H1 (cell line): ENCODE results near the gene NFASC. TPM values are rescaled to one million over a fixed set of nuclear protein-coding genes. Genes with fewer than 3 reads are reported as not detected.

Source experiments
- CTCF ChIA-PET: fragments of 300-600 bp; sonication (Branson Sonifier 250); formaldehyde crosslinking; loops from one replicate; lab custom pipeline; 2021; ENCODE audit not compliant: partially characterized antibody; lab: Charles Lee
- POLR2A ChIA-PET: fragments of 300-600 bp; sonication (Branson Sonifier 250); formaldehyde crosslinking; loops from one replicate; lab custom pipeline; 2021; ENCODE audit warnings: inconsistent platforms; ENCODE audit not compliant: partially characterized antibody; lab: Charles Lee
- DNase-seq, 2 experiments: peaks; one replicate each; pipeline versions ENCODE4 v3.0.0 to v3.0.0-alpha.2; 2010 to 2022; ENCODE audit warnings: low spot score in 2 of 2, low read depth in 1 of 2, mixed read lengths in 1 of 2
- FAIRE-seq: peaks from 2 replicates; lab custom pipeline; 2011; peaks lifted over from hg19 to GRCh38; lab: Jason Lieb, UNC
- H2AFZ ChIP-seq: 2 replicates; pipeline ENCODE4 v1.8.1; 2012; ENCODE audit warnings: low read length, inconsistent platforms
- H2AK5ac ChIP-seq: 2 replicates; pipeline ENCODE4 v1.6.1; 2013; ENCODE audit warnings: low read depth, low read length
- H2BK120ac ChIP-seq: replicated peaks from 2 replicates; pipeline ENCODE3; 2013; ENCODE audit warnings: low read depth, low read length, inconsistent platforms
- H2BK12ac ChIP-seq: 2 replicates; pipeline ENCODE4 v1.6.1; 2013; ENCODE audit warnings: low read depth, low read length
- H2BK15ac ChIP-seq: 2 replicates; pipeline ENCODE4 v1.6.1; 2013; ENCODE audit warnings: low read length
- H2BK20ac ChIP-seq: 2 replicates; pipeline ENCODE4 v1.6.1; 2013; ENCODE audit warnings: low read length
- H2BK5ac ChIP-seq: 2 replicates; pipeline ENCODE4 v1.6.1; 2013; ENCODE audit warnings: low read depth, low read length
- H3K14ac ChIP-seq: 2 replicates; pipeline ENCODE4 v1.6.1; 2013; ENCODE audit warnings: inconsistent platforms; ENCODE audit not compliant: insufficient read length
- H3K18ac ChIP-seq: 2 replicates; pipeline ENCODE4 v1.6.1; 2013; ENCODE audit warnings: low read length; ENCODE audit errors: extremely low read depth
- H3K23ac ChIP-seq: 2 replicates; pipeline ENCODE4 v1.6.1; 2013; ENCODE audit warnings: inconsistent platforms; ENCODE audit not compliant: insufficient read length
- H3K23me2 ChIP-seq: 2 replicates; pipeline ENCODE4 v1.6.1; 2013; ENCODE audit warnings: low read depth, low read length
- H3K27ac ChIP-seq: 2 replicates; pipeline ENCODE4 v1.6.1; 2011; ENCODE audit warnings: low read depth, low read length, inconsistent platforms
- H3K27me3 ChIP-seq, 4 experiments: replicated peaks in 1 of 4; 1 replicate in 1 of 4; 2 replicates in 3 of 4; pipeline versions ENCODE4 v1.6.1 to v1.8.1; 2011 to 2013; ENCODE audit warnings: low read length in 3 of 4, mild to moderate bottlenecking in 3 of 4, inconsistent platforms in 2 of 4, mixed read lengths in 2 of 4, moderate library complexity in 1 of 4; ENCODE audit not compliant: control insufficient read depth in 3 of 4, insufficient read depth in 3 of 4; ENCODE audit errors: extremely low read depth in 1 of 4
- H3K36me3 ChIP-seq, 4 experiments: 2 replicates each; pipeline versions ENCODE4 v1.6.1 to v1.8.1; 2011 to 2013; ENCODE audit warnings: mild to moderate bottlenecking in 4 of 4, low read length in 3 of 4, moderate library complexity in 2 of 4, control low read depth in 1 of 4, inconsistent platforms in 1 of 4; ENCODE audit not compliant: insufficient read depth in 4 of 4, control insufficient read depth in 2 of 4
- H3K4ac ChIP-seq: replicated peaks from 2 replicates; pipeline ENCODE3; 2013; ENCODE audit warnings: low read length, low read depth, mixed read lengths, inconsistent platforms; ENCODE audit not compliant: insufficient read length
- H3K4me1 ChIP-seq, 4 experiments: replicated peaks in 1 of 4; 1 replicate in 1 of 4; 2 replicates in 3 of 4; pipeline versions ENCODE4 v1.6.1 to v1.8.1; 2011 to 2013; ENCODE audit warnings: low read length in 3 of 4, inconsistent platforms in 2 of 4, mixed read lengths in 1 of 4; ENCODE audit not compliant: insufficient read depth in 4 of 4, control insufficient read depth in 3 of 4
- H3K4me2 ChIP-seq, 2 experiments: 2 replicates each; pipeline versions ENCODE4 v1.6.1 to v1.8.1; 2011 to 2013; ENCODE audit warnings: low read depth in 2 of 2, low read length in 2 of 2, control low read depth in 1 of 2, inconsistent platforms in 1 of 2, mild to moderate bottlenecking in 1 of 2; ENCODE audit not compliant: insufficient read depth in 1 of 2
- H3K4me3 ChIP-seq, 4 experiments: fragments of 200-600, 300-600 bp in 1 of 4; sonication (generic), shearing (Covaris generic), sonication (Bioruptor Twin) in 1 of 4; 2 replicates each; pipeline versions ENCODE4 v1.5.1 to v1.8.1; 2011 to 2016; ENCODE audit warnings: low read length in 4 of 4, low read depth in 3 of 4, control low read depth in 2 of 4, inconsistent platforms in 2 of 4, mild to moderate bottlenecking in 2 of 4, mixed read lengths in 1 of 4, moderate library complexity in 1 of 4; ENCODE audit not compliant: insufficient read depth in 2 of 4; ENCODE audit errors: extremely low read depth in 1 of 4
- H3K56ac ChIP-seq: replicated peaks from 2 replicates; pipeline ENCODE3; 2013; ENCODE audit warnings: low read depth, mild to moderate bottlenecking, mixed read lengths, low read length, inconsistent platforms; ENCODE audit not compliant: insufficient read length
- H3K79me1 ChIP-seq: 2 replicates; pipeline ENCODE4 v1.6.1; 2013; ENCODE audit warnings: low read depth, low read length, control low read depth
- H3K79me2 ChIP-seq, 2 experiments: 2 replicates each; pipeline versions ENCODE4 v1.6.1 to v1.8.1; 2012 to 2013; ENCODE audit warnings: low read length in 2 of 2, mild to moderate bottlenecking in 2 of 2, inconsistent platforms in 1 of 2; ENCODE audit not compliant: insufficient read depth in 2 of 2, control insufficient read depth in 1 of 2
- H3K9ac ChIP-seq, 4 experiments: replicated peaks in 1 of 4; 1 replicate in 1 of 4; 2 replicates in 3 of 4; pipeline versions ENCODE4 v1.6.1 to v1.8.1; 2011 to 2013; ENCODE audit warnings: low read depth in 3 of 4, low read length in 3 of 4, control low read depth in 2 of 4, mild to moderate bottlenecking in 2 of 4, moderate library complexity in 2 of 4, inconsistent platforms in 1 of 4; ENCODE audit errors: extremely low read depth in 1 of 4
- H3K9me3 ChIP-seq, 2 experiments: 2 replicates each; pipeline versions ENCODE4 v1.6.1 to v1.8.1; 2012 to 2013; ENCODE audit warnings: mild to moderate bottlenecking in 2 of 2, moderate library complexity in 2 of 2, control low read depth in 1 of 2, inconsistent platforms in 1 of 2, low read depth in 1 of 2, low read length in 1 of 2, mixed read lengths in 1 of 2; ENCODE audit not compliant: insufficient read depth in 2 of 2
- H4K20me1 ChIP-seq, 2 experiments: replicated peaks in 1 of 2; 2 replicates each; pipeline versions ENCODE3 to v1.8.1; 2011 to 2013; ENCODE audit warnings: inconsistent platforms in 2 of 2, low read length in 2 of 2, mild to moderate bottlenecking in 1 of 2; ENCODE audit not compliant: insufficient read depth in 2 of 2, control insufficient read depth in 1 of 2
- H4K5ac ChIP-seq: 2 replicates; pipeline ENCODE4 v1.6.1; 2013; ENCODE audit warnings: low read length, low read depth, mixed read lengths, inconsistent platforms; ENCODE audit not compliant: insufficient read length
- H4K8ac ChIP-seq: 2 replicates; pipeline ENCODE4 v1.8.0; 2013; ENCODE audit warnings: mild to moderate bottlenecking, moderate library complexity, low read length, inconsistent platforms; ENCODE audit not compliant: insufficient read depth; ENCODE audit errors: extremely low read depth
- H4K91ac ChIP-seq: replicated peaks from 2 replicates; pipeline ENCODE3; 2013; ENCODE audit warnings: low read length, mixed read lengths, inconsistent platforms; ENCODE audit not compliant: insufficient read length
- ASH2L ChIP-seq: fragments of 200-600, 300-600 bp; sonication (generic); IDR thresholded peaks from one replicate; pipeline ENCODE4 v1.7.1; 2017; ENCODE audit warnings: low read length
- POLR2AphosphoS5 ChIP-seq: IDR thresholded peaks from 2 replicates; pipeline ENCODE4 v1.6.1; 2011; ENCODE audit warnings: low read depth, low read length
- RAD21 ChIP-seq, 2 experiments: IDR thresholded peaks in 1 of 2; conservative IDR thresholded peaks in 1 of 2; 2 replicates each; pipeline ENCODE4 v1.6.1; 2011; ENCODE audit warnings: low read depth in 2 of 2, low read length in 2 of 2, improper control_type of control experiment in 1 of 2, inconsistent platforms in 1 of 2, mild to moderate bottlenecking in 1 of 2, moderate library complexity in 1 of 2
- TBP ChIP-seq: IDR thresholded peaks from 2 replicates; pipeline ENCODE4 v1.6.1; 2011; ENCODE audit warnings: low read depth, low read length, improper control_type of control experiment
- WGBS, 2 experiments: shearing (Covaris generic) in 1 of 2; methylation state at CpG; one replicate each; pipeline versions ENCODE4 v1.1.6 to v1.1.7; 2013 to 2015; ENCODE audit warnings: low lambda C conversion rate in 2 of 2, mixed read lengths in 2 of 2, inconsistent platforms in 1 of 2, low coverage in 1 of 2, missing lambda C conversion rate in 1 of 2; ENCODE audit not compliant: insufficient replicate concordance in 2 of 2, insufficient coverage in 1 of 2, insufficient read length in 1 of 2; ENCODE audit errors: extremely low coverage in 1 of 2, missing lambda C conversion rate in 1 of 2; 5-methylcytosine and 5-hydroxymethylcytosine counted together
- polyA plus RNA-seq, 7 experiments: library from polyadenylated mRNA; depleted of rRNA in 3 of 7; stranded (reverse) in 5 of 7; unstranded in 2 of 7; fragments of >200 nt in 5 of 7; fragments of 200-250 nt in 2 of 7; gene quantifications; 1 replicate in 5 of 7; 2 replicates in 1 of 7; 4 replicates in 1 of 7; pipeline versions ENCODE4 v1.2.1 to v1.2.3, GENCODE V29; 2011 to 2013; ENCODE audit warnings: missing spikeins in 2 of 7, mixed read lengths in 2 of 7
- total RNA-seq: library from RNA; stranded (reverse); fragmentation: NEBNext Ultra II Directional; extraction: Animal tissue kit (Norgen Biotek cat#: 25700); gene quantifications from 2 replicates; pipeline ENCODE4 v1.2.1, GENCODE V29; 2021
- TF ChIP-seq, protein P1 (sequence below): IDR thresholded peaks from 2 replicates; pipeline ENCODE4 v1.6.1; 2012; ENCODE audit warnings: inconsistent platforms
- TF ChIP-seq, protein P2 (sequence below): IDR thresholded peaks from 2 replicates; pipeline ENCODE4 v1.6.1; 2012; ENCODE audit warnings: low read length, inconsistent platforms
- TF ChIP-seq, protein P3 (sequence below), 3 experiments: IDR thresholded peaks; 1 replicate in 2 of 3; 2 replicates in 1 of 3; pipeline versions ENCODE4 v1.5.1 to v1.6.1; 2011; ENCODE audit warnings: low read length in 3 of 3, mild to moderate bottlenecking in 3 of 3, inconsistent platforms in 2 of 3, low read depth in 1 of 3, moderate library complexity in 1 of 3; ENCODE audit not compliant: insufficient read depth in 1 of 3; ENCODE audit errors: control extremely low read depth in 1 of 3

Gene NFASC
- total and polyA plus RNA-seq, 2 of the 8 experiments (the other 6 are each of a cell fraction or from before 2014, with no cell fraction given): 5.0 to 15.2 TPM

DNA sequence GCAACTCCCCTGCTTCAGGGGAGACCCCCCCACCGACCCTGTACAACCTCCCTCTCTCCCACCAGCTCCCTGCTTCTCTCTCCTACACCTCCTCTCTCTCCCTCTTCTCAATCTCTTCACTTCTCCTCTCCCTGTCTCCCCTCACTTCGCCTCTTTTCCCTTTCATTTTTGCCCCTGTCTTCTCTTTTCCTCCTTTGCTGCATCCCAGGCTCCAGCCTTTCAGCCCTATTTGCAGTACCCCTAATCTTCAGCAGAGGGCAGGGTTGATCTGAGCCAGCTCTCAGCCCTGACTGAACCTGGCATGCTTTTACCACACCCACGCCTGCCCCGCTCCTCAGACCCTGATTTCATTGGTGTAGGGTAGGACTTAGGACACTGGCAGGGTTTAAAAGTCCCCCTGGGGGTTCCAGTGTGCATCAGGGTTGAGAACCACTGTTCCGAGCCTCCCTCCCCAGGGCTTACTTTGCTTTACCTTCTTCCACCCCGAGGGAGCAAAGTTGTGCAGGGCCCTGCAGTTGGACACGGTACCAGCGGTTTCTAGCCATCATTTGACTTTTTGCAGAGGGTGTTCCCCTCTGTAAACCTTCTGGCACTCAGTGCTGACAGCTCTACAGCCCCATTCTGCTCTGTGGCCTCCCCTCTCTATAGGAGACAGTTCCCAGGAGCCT lies 105.0 kb downstream of the NFASC start:
- ChIA-PET POLR2A (interaction anchor here (1.0 to 1.4 kb wide), 2 partner anchors 55 to 87 kb away, joined by 3 to 5 read pairs; no protein-coding TSS in a partner anchor), CTCF (interaction anchor here (0.6 to 33.8 kb wide), 45 partner anchors 9 to 520 kb away, joined by 3 to 1336 read pairs (median 5); partner anchors contain the start of gene TMEM81)
- no peak overlapping the region for H3K56ac ChIP-seq
- no peaks in the 10 kb centered on the region for H3K9me3 ChIP-seq
- no peak overlapping the region for H2BK5ac ChIP-seq
- H2BK120ac ChIP-seq: no peak overlapping the region
- no peak overlapping the region for H3K23ac ChIP-seq
- WGBS, 2 experiments: 75 to 100% methylated on average over 1 to 8 of the region's 8 CpGs
- no peak overlapping the region for H3K27ac ChIP-seq
- DNase-seq: peak; percentile 23 to 88
- no peak overlapping the region for H2BK12ac ChIP-seq
- FAIRE-seq: no peak
- no peak overlapping the region for H2AK5ac ChIP-seq
- no peaks in the 10 kb centered on the region for H3K79me2 ChIP-seq
- H2BK20ac ChIP-seq: no peak overlapping the region
- H3K4me2 ChIP-seq: no peak overlapping the region
- no peak overlapping the region for H2AFZ ChIP-seq
- H3K4ac ChIP-seq: no peak overlapping the region
- no peaks in the 10 kb centered on the region for H3K27me3 ChIP-seq
- no peak overlapping the region for H3K18ac ChIP-seq
- H3K14ac ChIP-seq: no peak overlapping the region
- no peaks in the 10 kb centered on the region for H4K20me1 ChIP-seq
- no peak overlapping the region for H4K8ac ChIP-seq
- no peaks in the 10 kb centered on the region for H3K23me2 ChIP-seq
- no peak overlapping the region for H4K5ac ChIP-seq
- no peak overlapping the region for H3K9ac ChIP-seq
- no peak overlapping the region for H2BK15ac ChIP-seq
- H3K4me3 ChIP-seq: no peak overlapping the region
- no peak overlapping the region for H4K91ac ChIP-seq
- no peaks in the 10 kb centered on the region for H3K36me3 ChIP-seq
- no peaks in the 10 kb centered on the region for H3K79me1 ChIP-seq
- no peaks in the 10 kb centered on the region for H3K4me1 ChIP-seq
- TF ChIP-seq, protein P1, sequence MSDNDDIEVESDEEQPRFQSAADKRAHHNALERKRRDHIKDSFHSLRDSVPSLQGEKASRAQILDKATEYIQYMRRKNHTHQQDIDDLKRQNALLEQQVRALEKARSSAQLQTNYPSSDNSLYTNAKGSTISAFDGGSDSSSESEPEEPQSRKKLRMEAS: 0 out of 2 replicates have a peak, but pooled peaks have one; percentile 18
- TF ChIP-seq TBP (no peak), ASH2L (no peak), POLR2AphosphoS5 (no peak), RAD21 (IDR thresholded peaks at IDR 0.05 in 1 of 2, conservative IDR thresholded peaks at IDR 0.05 in 1 of 2; ENCODE audit: low read depth in 2 of 2, low read length in 2 of 2) (peak; percentile 84 to 86)
- TF ChIP-seq, protein P2, sequence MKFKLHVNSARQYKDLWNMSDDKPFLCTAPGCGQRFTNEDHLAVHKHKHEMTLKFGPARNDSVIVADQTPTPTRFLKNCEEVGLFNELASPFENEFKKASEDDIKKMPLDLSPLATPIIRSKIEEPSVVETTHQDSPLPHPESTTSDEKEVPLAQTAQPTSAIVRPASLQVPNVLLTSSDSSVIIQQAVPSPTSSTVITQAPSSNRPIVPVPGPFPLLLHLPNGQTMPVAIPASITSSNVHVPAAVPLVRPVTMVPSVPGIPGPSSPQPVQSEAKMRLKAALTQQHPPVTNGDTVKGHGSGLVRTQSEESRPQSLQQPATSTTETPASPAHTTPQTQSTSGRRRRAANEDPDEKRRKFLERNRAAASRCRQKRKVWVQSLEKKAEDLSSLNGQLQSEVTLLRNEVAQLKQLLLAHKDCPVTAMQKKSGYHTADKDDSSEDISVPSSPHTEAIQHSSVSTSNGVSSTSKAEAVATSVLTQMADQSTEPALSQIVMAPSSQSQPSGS: no peak
- TF ChIP-seq, protein P3, sequence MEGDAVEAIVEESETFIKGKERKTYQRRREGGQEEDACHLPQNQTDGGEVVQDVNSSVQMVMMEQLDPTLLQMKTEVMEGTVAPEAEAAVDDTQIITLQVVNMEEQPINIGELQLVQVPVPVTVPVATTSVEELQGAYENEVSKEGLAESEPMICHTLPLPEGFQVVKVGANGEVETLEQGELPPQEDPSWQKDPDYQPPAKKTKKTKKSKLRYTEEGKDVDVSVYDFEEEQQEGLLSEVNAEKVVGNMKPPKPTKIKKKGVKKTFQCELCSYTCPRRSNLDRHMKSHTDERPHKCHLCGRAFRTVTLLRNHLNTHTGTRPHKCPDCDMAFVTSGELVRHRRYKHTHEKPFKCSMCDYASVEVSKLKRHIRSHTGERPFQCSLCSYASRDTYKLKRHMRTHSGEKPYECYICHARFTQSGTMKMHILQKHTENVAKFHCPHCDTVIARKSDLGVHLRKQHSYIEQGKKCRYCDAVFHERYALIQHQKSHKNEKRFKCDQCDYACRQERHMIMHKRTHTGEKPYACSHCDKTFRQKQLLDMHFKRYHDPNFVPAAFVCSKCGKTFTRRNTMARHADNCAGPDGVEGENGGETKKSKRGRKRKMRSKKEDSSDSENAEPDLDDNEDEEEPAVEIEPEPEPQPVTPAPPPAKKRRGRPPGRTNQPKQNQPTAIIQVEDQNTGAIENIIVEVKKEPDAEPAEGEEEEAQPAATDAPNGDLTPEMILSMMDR (IDR thresholded peaks at IDR 0.05; ENCODE audit: control extremely low read depth in 1 of 3, insufficient read depth in 1 of 3, low read depth in 1 of 3, low read length in 3 of 3): peak; percentile 77 to 82 (median 80)
